Measurements from ENCODE around the gene SORCS3.

Gene SORCS3

GRCh38 chr10:104903433-104903832 is 262.3 kb downstream of the SORCS3 start:
- no peaks in the 10 kb centered on the region for H3K36me3 ChIP-seq
- peaks cover 3% of the 10 kb centered on the region for H3K27me3 ChIP-seq (ENCODE audit: insufficient read depth, low read depth, severe bottlenecking)
- no peak overlapping the region for H3K27ac ChIP-seq
- H3K4me3 ChIP-seq (ENCODE audit: low read depth, low read length): no peak overlapping the region
- no peak for TF ChIP-seq CTCF (IDR thresholded peaks at IDR 0.05; ENCODE audit: low read depth, low read length)
- H3K9me3 ChIP-seq (ENCODE audit: severe bottlenecking): no peaks in the 10 kb centered on the region
- no peak for DNase-seq

GRCh38 chr10:104904753-104905323 is 263.7 kb downstream of the SORCS3 start:
- TF ChIP-seq CTCF (IDR thresholded peaks at IDR 0.05; ENCODE audit: low read depth, low read length): no peak
- Histone ChIP-seq H3K36me3 (no peaks in the 10 kb centered on the region), H3K4me3 (ENCODE audit: low read depth, low read length) (no peak overlapping the region), H3K9me3 (ENCODE audit: severe bottlenecking) (no peaks in the 10 kb centered on the region), H3K27me3 (ENCODE audit: insufficient read depth, low read depth, severe bottlenecking) (peaks cover 3% of the 10 kb centered on the region), H3K27ac (no peak overlapping the region)
- no peak for DNase-seq

GRCh38 chr10:104906112-104906511 is 265.0 kb downstream of the SORCS3 start:
- Histone ChIP-seq H3K4me3 (ENCODE audit: low read depth, low read length) (no peak overlapping the region), H3K9me3 (ENCODE audit: severe bottlenecking) (no peaks in the 10 kb centered on the region), H3K27me3 (ENCODE audit: insufficient read depth, low read depth, severe bottlenecking) (peaks cover 3% of the 10 kb centered on the region), H3K27ac (no peak overlapping the region), H3K36me3 (no peaks in the 10 kb centered on the region)
- peak; percentile 32 for DNase-seq
- 0 out of 2 replicates have a peak, but pooled peaks have one; percentile 8 for TF ChIP-seq CTCF (IDR thresholded peaks at IDR 0.05; ENCODE audit: low read depth, low read length)

- H3K9me3 ChIP-seq (ENCODE audit: severe bottlenecking): no peaks in the 10 kb centered on the region
- no peaks in the 10 kb centered on the region for H3K27me3 ChIP-seq (ENCODE audit: insufficient read depth, low read depth, severe bottlenecking)
- DNase-seq: no peak
- H3K4me3 ChIP-seq (ENCODE audit: low read depth, low read length): no peak overlapping the region
- no peak for TF ChIP-seq CTCF (IDR thresholded peaks at IDR 0.05; ENCODE audit: low read depth, low read length)
- no peaks in the 10 kb centered on the region for H3K36me3 ChIP-seq
- H3K27ac ChIP-seq: no peak overlapping the region
These were observed 266.4 kb downstream of the SORCS3 start for GRCh38 chr10:104907521-104907920.

GRCh38 chr10:104908581-104908980 is 267.5 kb downstream of the SORCS3 start:
- no peak for DNase-seq
- Histone ChIP-seq H3K4me3 (ENCODE audit: low read depth, low read length) (no peak overlapping the region), H3K27ac (no peak overlapping the region), H3K36me3 (no peaks in the 10 kb centered on the region), H3K9me3 (ENCODE audit: severe bottlenecking) (no peaks in the 10 kb centered on the region), H3K27me3 (ENCODE audit: insufficient read depth, low read depth, severe bottlenecking) (no peaks in the 10 kb centered on the region)
- TF ChIP-seq CTCF (IDR thresholded peaks at IDR 0.05; ENCODE audit: low read depth, low read length): no peak

GRCh38 chr10:104910712-104911111 is 269.6 kb downstream of the SORCS3 start:
- H3K27ac ChIP-seq: no peak overlapping the region
- no peaks in the 10 kb centered on the region for H3K9me3 ChIP-seq (ENCODE audit: severe bottlenecking)
- no peak overlapping the region for H3K4me3 ChIP-seq (ENCODE audit: low read depth, low read length)
- H3K36me3 ChIP-seq: no peaks in the 10 kb centered on the region
- no peak for DNase-seq
- H3K27me3 ChIP-seq (ENCODE audit: insufficient read depth, low read depth, severe bottlenecking): no peaks in the 10 kb centered on the region
- no peak for TF ChIP-seq CTCF (IDR thresholded peaks at IDR 0.05; ENCODE audit: low read depth, low read length)

Data from WERI-Rb-1 (cell line).